K562 (cell line): Measurements from ENCODE around the gene NFYC. TPM values are rescaled to one million over a fixed set of nuclear protein-coding genes. Genes with fewer than 3 reads are reported as not detected.

ENCODE experiments used
- ASH1L ChIP-seq: fragments of 450-650 bp; IDR thresholded peaks from 2 replicates; pipeline ENCODE4 v1.6.1; 2018; ENCODE audit warnings: borderline replicate concordance, mild to moderate bottlenecking, low read depth; ENCODE audit not compliant: partially characterized antibody
- BDP1 ChIP-seq: IDR thresholded peaks from 3 replicates; pipeline ENCODE4 v1.6.1; 2011; ENCODE audit not compliant: insufficient read length, insufficient read depth
- CBFB ChIP-seq: sonication (generic); formaldehyde crosslinking; IDR thresholded peaks from 2 replicates; pipeline ENCODE4 v1.4.0; 2020; ENCODE audit warnings: mild to moderate bottlenecking, missing genetic modification reagents
- CBX2 ChIP-seq: fragments of 200-600 bp; sonication (generic); IDR thresholded peaks from one replicate; pipeline ENCODE4 v1.6.1; 2012; ENCODE audit warnings: mild to moderate bottlenecking, low read length, inconsistent platforms; ENCODE audit not compliant: insufficient read depth, poor library complexity, severe bottlenecking
- FOXK2 ChIP-seq, 2 experiments: fragments of 450-650 bp; IDR thresholded peaks in 1 of 2; conservative IDR thresholded peaks in 1 of 2; 2 replicates each; pipeline ENCODE4 v1.6.1; 2016; ENCODE audit warnings: low read depth in 2 of 2, mild to moderate bottlenecking in 1 of 2
- FUS ChIP-seq: fragments of 200-400 bp; formaldehyde crosslinking; optimal IDR thresholded peaks from 2 replicates; pipeline ENCODE3; 2017; ENCODE audit warnings: low read depth, low read length
- MCM5 ChIP-seq: fragments of 450-650 bp; IDR thresholded peaks from 2 replicates; pipeline ENCODE4 v1.6.1; 2016; ENCODE audit warnings: low read depth
- MTF1 ChIP-seq: fragments of 250-450 bp; sonication (Bioruptor Pico); IDR thresholded peaks from 2 replicates; pipeline ENCODE4 v1.9.0; 2021; ENCODE audit warnings: moderate library complexity, mild to moderate bottlenecking, inconsistent platforms, borderline replicate concordance
- NR1H2 ChIP-seq: sonication (generic); formaldehyde crosslinking; IDR thresholded peaks from 2 replicates; pipeline ENCODE4 v1.4.0; 2020; ENCODE audit warnings: mild to moderate bottlenecking, missing genetic modification reagents
- SIN3B ChIP-seq: fragments of 450-650 bp; IDR thresholded peaks from 2 replicates; pipeline ENCODE4 v1.6.1; 2017; ENCODE audit warnings: low read depth, mild to moderate bottlenecking, moderate library complexity
- SLC30A9 ChIP-seq: fragments of 250-450 bp; sonication (Bioruptor Pico); IDR thresholded peaks from 2 replicates; pipeline ENCODE4 v1.8.0; 2022; ENCODE audit warnings: mild to moderate bottlenecking, moderate library complexity
- ZNF124 ChIP-seq: sonication (generic); formaldehyde crosslinking; IDR thresholded peaks from 2 replicates; pipeline ENCODE4 v1.8.1; 2022; ENCODE audit warnings: missing genetic modification reagents
- ZNF592 ChIP-seq: fragments of 450-650 bp; IDR thresholded peaks from 2 replicates; pipeline ENCODE4 v1.6.1; 2017; ENCODE audit warnings: antibody characterized with exemption, mild to moderate bottlenecking
- ZNF699 ChIP-seq: fragments of 250-450 bp; sonication (Bioruptor Pico); IDR thresholded peaks from 2 replicates; pipeline ENCODE4 v1.8.0; 2021; ENCODE audit warnings: mild to moderate bottlenecking, moderate library complexity; ENCODE audit not compliant: insufficient replicate concordance
- polyA plus RNA-seq, 8 experiments: library from polyadenylated mRNA; depleted of rRNA in 4 of 8; stranded (reverse) in 5 of 8; unstranded in 3 of 8; fragments of >200 nt; fragmentation: Nextera tagmentation in 2 of 8; fragmentation: Illumina TruSeq in 1 of 8; extraction: Ambion mirVana in 2 of 8; extraction: Trizol in 1 of 8; gene quantifications; 2 replicates each; pipeline versions ENCODE4 v1.2.1 to v1.2.3, GENCODE V29; 2011 to 2014; ENCODE audit warnings: inconsistent platforms in 1 of 8, missing spikeins in 1 of 8
- total RNA-seq, 7 experiments: library from RNA; depleted of rRNA in 6 of 7; stranded (reverse); fragments of >200 nt in 6 of 7; fragmentation: Illumina TruSeq in 2 of 7; extraction: Trizol in 2 of 7; gene quantifications; 2 replicates each; pipeline versions ENCODE4 v1.2.1 to v1.2.3, GENCODE V29; 2011 to 2021; ENCODE audit warnings: low replicate concordance in 1 of 7
- TF ChIP-seq, protein P1 (sequence below): fragments of 250-450 bp; sonication (Bioruptor Pico); IDR thresholded peaks from 2 replicates; pipeline ENCODE4 v1.8.0; 2022; ENCODE audit warnings: inconsistent platforms
- TF ChIP-seq, protein P2 (sequence below): fragments of 200-800 bp; sonication (Bioruptor generic); IDR thresholded peaks from 2 replicates; pipeline ENCODE4 v1.6.1; 2017; ENCODE audit warnings: missing genetic modification characterization, missing compliant biosample characterization
- TF ChIP-seq, protein P3 (sequence below): fragments of 250-450 bp; sonication (Bioruptor Pico); IDR thresholded peaks from 2 replicates; pipeline ENCODE4 v1.4.0; 2020

NFYC gene
- total and polyA plus RNA-seq, 9 of the 15 experiments (the other 6 are each of a cell fraction or from before 2014, with no cell fraction given): 4.8 to 59.8 (median 41.1) TPM

- TF ChIP-seq MTF1 (CRISPR knock-in tag): peak; percentile 66; the same call in 1 of the 2 replicates
- no peak for TF ChIP-seq ZNF699 (CRISPR knock-in tag)
- TF ChIP-seq BDP1: no peak
- TF ChIP-seq, protein P1, sequence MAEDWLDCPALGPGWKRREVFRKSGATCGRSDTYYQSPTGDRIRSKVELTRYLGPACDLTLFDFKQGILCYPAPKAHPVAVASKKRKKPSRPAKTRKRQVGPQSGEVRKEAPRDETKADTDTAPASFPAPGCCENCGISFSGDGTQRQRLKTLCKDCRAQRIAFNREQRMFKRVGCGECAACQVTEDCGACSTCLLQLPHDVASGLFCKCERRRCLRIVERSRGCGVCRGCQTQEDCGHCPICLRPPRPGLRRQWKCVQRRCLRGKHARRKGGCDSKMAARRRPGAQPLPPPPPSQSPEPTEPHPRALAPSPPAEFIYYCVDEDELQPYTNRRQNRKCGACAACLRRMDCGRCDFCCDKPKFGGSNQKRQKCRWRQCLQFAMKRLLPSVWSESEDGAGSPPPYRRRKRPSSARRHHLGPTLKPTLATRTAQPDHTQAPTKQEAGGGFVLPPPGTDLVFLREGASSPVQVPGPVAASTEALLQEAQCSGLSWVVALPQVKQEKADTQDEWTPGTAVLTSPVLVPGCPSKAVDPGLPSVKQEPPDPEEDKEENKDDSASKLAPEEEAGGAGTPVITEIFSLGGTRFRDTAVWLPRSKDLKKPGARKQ (CRISPR knock-in tag): no peak
- no peak for TF ChIP-seq CBX2
- peak; percentile 88 for TF ChIP-seq ZNF592
- TF ChIP-seq, protein P2, sequence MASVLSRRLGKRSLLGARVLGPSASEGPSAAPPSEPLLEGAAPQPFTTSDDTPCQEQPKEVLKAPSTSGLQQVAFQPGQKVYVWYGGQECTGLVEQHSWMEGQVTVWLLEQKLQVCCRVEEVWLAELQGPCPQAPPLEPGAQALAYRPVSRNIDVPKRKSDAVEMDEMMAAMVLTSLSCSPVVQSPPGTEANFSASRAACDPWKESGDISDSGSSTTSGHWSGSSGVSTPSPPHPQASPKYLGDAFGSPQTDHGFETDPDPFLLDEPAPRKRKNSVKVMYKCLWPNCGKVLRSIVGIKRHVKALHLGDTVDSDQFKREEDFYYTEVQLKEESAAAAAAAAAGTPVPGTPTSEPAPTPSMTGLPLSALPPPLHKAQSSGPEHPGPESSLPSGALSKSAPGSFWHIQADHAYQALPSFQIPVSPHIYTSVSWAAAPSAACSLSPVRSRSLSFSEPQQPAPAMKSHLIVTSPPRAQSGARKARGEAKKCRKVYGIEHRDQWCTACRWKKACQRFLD (CRISPR knock-in tag): peak; percentile 97
- TF ChIP-seq, protein P3, sequence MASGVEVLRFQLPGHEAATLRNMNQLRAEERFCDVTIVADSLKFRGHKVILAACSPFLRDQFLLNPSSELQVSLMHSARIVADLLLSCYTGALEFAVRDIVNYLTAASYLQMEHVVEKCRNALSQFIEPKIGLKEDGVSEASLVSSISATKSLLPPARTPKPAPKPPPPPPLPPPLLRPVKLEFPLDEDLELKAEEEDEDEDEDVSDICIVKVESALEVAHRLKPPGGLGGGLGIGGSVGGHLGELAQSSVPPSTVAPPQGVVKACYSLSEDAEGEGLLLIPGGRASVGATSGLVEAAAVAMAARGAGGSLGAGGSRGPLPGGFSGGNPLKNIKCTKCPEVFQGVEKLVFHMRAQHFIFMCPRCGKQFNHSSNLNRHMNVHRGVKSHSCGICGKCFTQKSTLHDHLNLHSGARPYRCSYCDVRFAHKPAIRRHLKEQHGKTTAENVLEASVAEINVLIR (CRISPR knock-in tag): peak; percentile 69
- TF ChIP-seq ZNF124 (CRISPR knock-in tag): no peak
- TF ChIP-seq FUS: peak; percentile 92
- TF ChIP-seq FOXK2 (conservative IDR thresholded peaks at IDR 0.05 in 1 of 2, IDR thresholded peaks at IDR 0.05 in 1 of 2; ENCODE audit: low read depth in 2 of 2): peak; percentile 42 to 57; a peak in 2 of 4 replicates
- peak; percentile 94; the same call in 1 of the 2 replicates for TF ChIP-seq NR1H2 (CRISPR knock-in tag)
- TF ChIP-seq SIN3B: peak; percentile 62; the same call in 1 of the 2 replicates
- TF ChIP-seq ASH1L: peak; percentile 70
- TF ChIP-seq CBFB (CRISPR knock-in tag): 0 out of 2 replicates have a peak, but pooled peaks have one; percentile 80
- TF ChIP-seq SLC30A9 (CRISPR knock-in tag): no peak
- TF ChIP-seq MCM5: no peak
Observed at GRCh38 chr1:40691538-40692428, at the start of gene NFYC (continued).
